GM12872 (cell line): Measurements from ENCODE around the gene ELMOD1.
A peak's percentile ranks its signal among the peaks of the same experiment; 100 is the strongest.

Experiments
- CTCF ChIP-seq: IDR thresholded peaks from 3 replicates; pipeline ENCODE4 v1.5.1; 2011; ENCODE audit warnings: low read depth, mild to moderate bottlenecking, low read length, moderate library complexity; ENCODE audit not compliant: insufficient read depth

ELMOD1 gene

GRCh38 chr11:107689317-107690202 is 98.6 kb downstream of the ELMOD1 start:
- peak; percentile 52 for TF ChIP-seq CTCF

GRCh38 chr11:107691000-107691750 is 100.2 kb downstream of the ELMOD1 start:
- TF ChIP-seq CTCF: no peak

- no peak for TF ChIP-seq CTCF
Measured at GRCh38 chr11:107695446-107695845, 104.5 kb downstream of the ELMOD1 start.

- TF ChIP-seq CTCF: no peak
Measured at GRCh38 chr11:107696140-107696539, 105.2 kb downstream of the ELMOD1 start.

GRCh38 chr11:107697291-107697690 is 106.3 kb downstream of the ELMOD1 start:
- TF ChIP-seq CTCF: no peak

- TF ChIP-seq CTCF: no peak
Measured at GRCh38 chr11:107699371-107700285, 108.7 kb downstream of the ELMOD1 start.
